HL-60 (cell line): ENCODE data around the gene MICALL2.

Experiments
- DNase-seq, 2 experiments: peaks; one replicate each; pipeline ENCODE4 v3.0.0-alpha.2; 2010 to 2020; ENCODE audit warnings: low read depth in 1 of 2, low spot score in 1 of 2
- H3K27ac ChIP-seq: fragments of 250-450 bp; sonication (Bioruptor Pico); replicated peaks from 2 replicates; pipeline ENCODE4 v1.5.1; 2020; ENCODE audit warnings: mild to moderate bottlenecking, moderate library complexity
- H3K27me3 ChIP-seq: fragments of 250-450 bp; sonication (Bioruptor Pico); 2 replicates; pipeline ENCODE4 v1.5.1; 2021; ENCODE audit warnings: mild to moderate bottlenecking, moderate library complexity; ENCODE audit not compliant: insufficient read depth, poor library complexity, severe bottlenecking
- H3K4me3 ChIP-seq: replicated peaks from 2 replicates; pipeline ENCODE4 v1.5.1; 2011; ENCODE audit warnings: mild to moderate bottlenecking, control low read depth, low read length; ENCODE audit not compliant: insufficient read depth
- GABPA ChIP-seq: IDR thresholded peaks from 2 replicates; pipeline ENCODE4 v1.6.1; 2012; ENCODE audit warnings: low read depth
- POLR2AphosphoS5 ChIP-seq: IDR thresholded peaks from 2 replicates; pipeline ENCODE4 v1.6.1; 2012; ENCODE audit warnings: low read depth
- REST ChIP-seq: IDR thresholded peaks from 2 replicates; pipeline ENCODE4 v1.6.1; 2012; ENCODE audit warnings: low read depth; ENCODE audit not compliant: insufficient replicate concordance
- SPI1 ChIP-seq: IDR thresholded peaks from 2 replicates; pipeline ENCODE4 v1.6.1; 2012; ENCODE audit warnings: low read depth, mild to moderate bottlenecking, borderline replicate concordance
- TF ChIP-seq, protein P1 (sequence below): IDR thresholded peaks from one replicate; pipeline ENCODE4 v1.5.1; 2011; ENCODE audit warnings: low read length, control low read depth, inconsistent platforms; ENCODE audit not compliant: insufficient read depth

The MICALL2 gene

DNA sequence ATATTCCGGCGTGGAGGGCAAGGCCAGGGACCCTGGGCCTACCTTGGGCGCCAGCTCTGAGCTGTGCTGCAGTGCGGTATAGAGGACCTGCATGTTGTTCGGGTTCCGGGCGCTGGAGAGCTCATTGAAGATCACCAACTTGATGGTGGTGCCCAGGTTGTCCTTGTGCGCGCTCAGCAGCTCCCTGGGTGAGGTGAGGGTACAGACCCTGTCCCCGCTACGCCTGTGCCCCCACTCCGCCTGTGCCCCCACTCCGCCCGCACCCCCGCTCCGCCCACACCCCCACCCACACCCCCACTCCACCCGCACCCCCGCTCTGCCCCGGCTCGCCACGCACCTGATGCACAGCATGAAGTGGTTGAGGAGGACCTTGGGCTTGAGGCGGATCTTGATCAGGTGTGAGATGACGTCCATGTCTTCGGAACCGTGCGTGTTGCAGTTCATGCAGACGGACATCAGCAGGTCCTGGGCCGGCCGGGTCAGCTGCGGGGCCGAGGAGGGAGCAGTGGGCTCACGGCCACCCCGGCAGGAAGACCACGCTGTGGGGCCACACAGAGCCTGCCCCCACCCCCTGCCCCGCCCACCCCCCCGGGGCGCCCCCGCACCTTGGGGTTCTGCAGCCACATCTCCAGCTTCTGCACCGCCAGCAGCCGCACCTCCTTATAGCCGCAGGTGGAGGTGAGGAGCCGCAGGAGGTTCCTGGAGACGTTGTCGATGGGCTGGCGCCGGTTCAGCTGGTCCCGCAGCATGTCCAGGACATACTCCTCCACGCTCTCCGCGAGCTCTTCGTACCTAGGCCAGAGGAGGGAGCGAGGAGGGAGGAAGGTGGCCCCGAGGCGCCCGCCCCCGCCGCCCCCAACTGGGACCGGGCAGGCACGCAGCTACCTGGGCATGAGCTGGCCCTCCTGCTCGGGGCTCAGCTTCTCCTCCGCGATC, 39.4 kb upstream of the MICALL2 start:
- Histone ChIP-seq H3K4me3 (no peak overlapping the region), H3K27ac (no peak overlapping the region), H3K27me3 (no peaks in the 10 kb centered on the region)
- TF ChIP-seq, protein P1, sequence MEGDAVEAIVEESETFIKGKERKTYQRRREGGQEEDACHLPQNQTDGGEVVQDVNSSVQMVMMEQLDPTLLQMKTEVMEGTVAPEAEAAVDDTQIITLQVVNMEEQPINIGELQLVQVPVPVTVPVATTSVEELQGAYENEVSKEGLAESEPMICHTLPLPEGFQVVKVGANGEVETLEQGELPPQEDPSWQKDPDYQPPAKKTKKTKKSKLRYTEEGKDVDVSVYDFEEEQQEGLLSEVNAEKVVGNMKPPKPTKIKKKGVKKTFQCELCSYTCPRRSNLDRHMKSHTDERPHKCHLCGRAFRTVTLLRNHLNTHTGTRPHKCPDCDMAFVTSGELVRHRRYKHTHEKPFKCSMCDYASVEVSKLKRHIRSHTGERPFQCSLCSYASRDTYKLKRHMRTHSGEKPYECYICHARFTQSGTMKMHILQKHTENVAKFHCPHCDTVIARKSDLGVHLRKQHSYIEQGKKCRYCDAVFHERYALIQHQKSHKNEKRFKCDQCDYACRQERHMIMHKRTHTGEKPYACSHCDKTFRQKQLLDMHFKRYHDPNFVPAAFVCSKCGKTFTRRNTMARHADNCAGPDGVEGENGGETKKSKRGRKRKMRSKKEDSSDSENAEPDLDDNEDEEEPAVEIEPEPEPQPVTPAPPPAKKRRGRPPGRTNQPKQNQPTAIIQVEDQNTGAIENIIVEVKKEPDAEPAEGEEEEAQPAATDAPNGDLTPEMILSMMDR = no peak
- DNase-seq = no peak

- no peak for DNase-seq
- Histone ChIP-seq H3K27me3 (no peaks in the 10 kb centered on the region), H3K27ac (no peak overlapping the region), H3K4me3 (no peak overlapping the region)
- TF ChIP-seq REST = no peak
- no peak for TF ChIP-seq POLR2AphosphoS5
- no peak for TF ChIP-seq GABPA
- TF ChIP-seq, protein P1 = no peak
- TF ChIP-seq SPI1 = no peak
These were observed 38.1 kb upstream of the MICALL2 start for GRCh38 chr7:1497293-1497927.

DNA sequence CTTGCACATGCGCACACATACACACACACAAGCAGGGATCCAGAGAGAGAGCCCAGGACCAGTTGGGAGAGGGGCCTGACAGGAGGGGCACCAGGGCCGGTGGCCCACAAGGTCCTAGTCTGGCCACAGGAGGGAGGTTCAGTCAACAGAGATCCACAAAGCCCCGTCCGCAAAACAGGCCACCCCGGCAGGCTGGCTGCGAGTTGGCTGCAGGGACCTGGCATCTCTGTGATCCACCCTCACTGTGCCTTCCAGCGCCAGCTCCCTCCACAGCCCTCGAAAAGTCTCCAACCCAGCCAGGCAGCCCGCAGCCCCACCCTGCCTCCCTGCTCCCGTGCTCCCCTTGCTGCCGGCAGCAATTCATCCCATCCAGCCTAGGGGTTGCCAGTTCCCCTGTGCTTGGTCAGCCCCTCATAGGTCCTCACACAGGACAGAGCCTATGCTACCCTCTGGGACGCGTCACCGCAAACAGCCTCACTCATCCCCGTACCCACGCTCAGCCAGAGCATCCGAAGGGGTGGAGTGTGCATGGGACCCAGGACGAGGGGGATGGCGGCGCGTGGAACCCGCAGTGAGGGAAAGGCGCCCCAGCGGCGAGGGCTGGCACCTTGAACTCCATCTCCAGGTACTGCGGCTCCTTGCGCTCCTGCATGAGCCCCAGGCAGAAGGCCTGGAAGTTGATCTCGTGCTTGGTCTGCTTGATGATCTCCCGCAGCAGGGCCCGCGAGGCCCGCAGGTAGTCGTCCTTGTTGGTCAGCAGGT, 37.4 kb upstream of the MICALL2 start:
- Histone ChIP-seq H3K4me3 (no peak overlapping the region), H3K27me3 (no peaks in the 10 kb centered on the region), H3K27ac (no peak overlapping the region)
- TF ChIP-seq REST (no peak), GABPA (no peak), SPI1 (no peak), POLR2AphosphoS5 (no peak)
- TF ChIP-seq, protein P1 = no peak
- DNase-seq = no peak
